Measurements from ENCODE around the gene SETD2. TPM values are rescaled to one million over a fixed set of nuclear protein-coding genes. Genes with fewer than 3 reads are reported as not detected.

The SETD2 gene
- polyA plus RNA-seq, 1 of the 3 experiments (the other 2 are of a cell fraction), result 12.1 TPM

DNA sequence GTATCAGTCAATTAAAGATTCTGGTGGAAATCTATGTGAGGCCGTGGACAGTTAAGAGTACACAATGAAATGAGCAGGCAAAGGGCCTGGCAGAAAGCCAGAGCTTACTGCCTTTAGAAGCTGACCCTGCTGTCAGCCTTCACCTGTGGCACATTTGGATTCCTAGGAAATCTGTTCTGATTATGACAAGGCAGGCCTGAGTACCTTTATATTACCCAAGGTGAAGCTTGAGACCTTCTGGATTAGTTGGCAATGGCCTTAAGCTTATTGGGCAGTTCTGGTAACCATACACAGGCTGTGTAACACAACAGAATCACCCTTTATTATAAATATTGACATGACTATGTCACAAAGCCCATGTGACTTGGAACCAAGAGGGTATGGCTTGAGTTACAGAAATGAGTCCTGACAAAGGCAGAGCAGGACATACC is 141.3 kb downstream of the SETD2 start (continued):
- TF ChIP-seq PBX3 (IDR thresholded peaks at IDR 0.05) (no peak), POLR2AphosphoS5 (IDR thresholded peaks at IDR 0.05; ENCODE audit: low read depth, low read length) (no peak), NFIC (IDR thresholded peaks at IDR 0.05; ENCODE audit: borderline replicate concordance) (no peak)

DNA sequence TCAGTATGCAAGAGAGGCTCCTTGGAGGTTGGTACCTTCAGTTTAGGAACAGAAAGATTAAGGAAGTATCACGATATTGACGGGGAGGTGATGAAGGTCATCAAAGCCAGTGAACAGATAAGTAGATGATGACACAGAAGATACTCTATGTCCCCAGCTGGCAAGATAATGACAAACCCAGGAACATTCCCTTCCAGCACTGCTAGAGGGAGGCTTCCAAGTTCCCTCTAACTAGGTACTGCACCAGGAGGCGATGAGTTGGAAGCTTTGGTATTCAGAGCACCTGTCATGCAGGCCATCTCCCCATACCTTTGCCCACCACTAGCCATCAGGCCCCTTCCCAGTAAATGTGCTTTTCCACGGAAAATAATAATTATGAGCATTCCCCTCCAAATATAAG is 143.6 kb downstream of the SETD2 start:
- Histone ChIP-seq H3K9ac (no peak overlapping the region), H4K20me1 (ENCODE audit: insufficient read depth) (peaks cover 21% of the 10 kb centered on the region), H3K79me2 (ENCODE audit: insufficient read depth) (peaks cover 56% of the 10 kb centered on the region), H3K27ac (ENCODE audit: low read depth in 2 of 2, low read length in 1 of 2) (no peak overlapping the region), H2AFZ (ENCODE audit: low read depth) (no peak overlapping the region), H3K4me2 (no peak overlapping the region), H3K4me1 (ENCODE audit: control insufficient read depth in 1 of 2, insufficient read depth in 2 of 2, low read depth in 1 of 2, low read length in 1 of 2) (peaks cover 0 to 15% of the 10 kb centered on the region in 2 experiments; a peak in 2 of 4 replicates), H3F3A (replicated peaks; ENCODE audit: insufficient read depth) (peaks cover 24% of the 10 kb centered on the region), H3K9me3 (no peaks in the 10 kb centered on the region), H3K36me3 (replicated peaks in 1 of 2; ENCODE audit: control insufficient read depth in 1 of 2, insufficient read depth in 2 of 2, low read length in 1 of 2) (peaks cover 12 to 42% of the 10 kb centered on the region in 2 experiments), H3K9me2 (no peaks in the 10 kb centered on the region), H3K4me3 (ENCODE audit: low read depth in 2 of 2, low read length in 1 of 2) (no peak overlapping the region), H3K27me3 (ENCODE audit: insufficient read depth) (no peaks in the 10 kb centered on the region)
- 97% methylated on average over 4 of the region's 4 CpGs for WGBS (ENCODE audit: low lambda C conversion rate)
- no peak for DNase-seq
- ChIA-PET CTCF (interaction anchor here (0.9 to 1.9 kb wide), 2 partner anchors 111 to 230 kb away, joined by 3 to 7 read pairs; no protein-coding TSS in a partner anchor), POLR2A (no interaction called here)
- TF ChIP-seq ELF1 (IDR thresholded peaks at IDR 0.05) (no peak), TEAD4 (IDR thresholded peaks at IDR 0.05; ENCODE audit: borderline replicate concordance, insufficient read depth) (no peak), EZH2phosphoT487 (IDR thresholded peaks at IDR 0.05; ENCODE audit: borderline replicate concordance, low read depth) (no peak), JUND (IDR thresholded peaks at IDR 0.05) (no peak), RFX5 (IDR thresholded peaks at IDR 0.05; ENCODE audit: low read length) (no peak), FOXJ3 (CRISPR knock-in tag; IDR thresholded peaks at IDR 0.05) (no peak), NRF1 (IDR thresholded peaks at IDR 0.05; ENCODE audit: low read depth, low read length) (no peak), SIN3A (IDR thresholded peaks at IDR 0.05; ENCODE audit: borderline replicate concordance, low read depth, low read length) (no peak), FOSL2 (IDR thresholded peaks at IDR 0.05; ENCODE audit: borderline replicate concordance, low read depth) (no peak), RAD21 (IDR thresholded peaks at IDR 0.05; ENCODE audit: low read length) (no peak), CTCF (IDR thresholded peaks at IDR 0.05) (no peak), RCOR1 (IDR thresholded peaks at IDR 0.05; ENCODE audit: low read length) (no peak)
- TF ChIP-seq, protein P1, sequence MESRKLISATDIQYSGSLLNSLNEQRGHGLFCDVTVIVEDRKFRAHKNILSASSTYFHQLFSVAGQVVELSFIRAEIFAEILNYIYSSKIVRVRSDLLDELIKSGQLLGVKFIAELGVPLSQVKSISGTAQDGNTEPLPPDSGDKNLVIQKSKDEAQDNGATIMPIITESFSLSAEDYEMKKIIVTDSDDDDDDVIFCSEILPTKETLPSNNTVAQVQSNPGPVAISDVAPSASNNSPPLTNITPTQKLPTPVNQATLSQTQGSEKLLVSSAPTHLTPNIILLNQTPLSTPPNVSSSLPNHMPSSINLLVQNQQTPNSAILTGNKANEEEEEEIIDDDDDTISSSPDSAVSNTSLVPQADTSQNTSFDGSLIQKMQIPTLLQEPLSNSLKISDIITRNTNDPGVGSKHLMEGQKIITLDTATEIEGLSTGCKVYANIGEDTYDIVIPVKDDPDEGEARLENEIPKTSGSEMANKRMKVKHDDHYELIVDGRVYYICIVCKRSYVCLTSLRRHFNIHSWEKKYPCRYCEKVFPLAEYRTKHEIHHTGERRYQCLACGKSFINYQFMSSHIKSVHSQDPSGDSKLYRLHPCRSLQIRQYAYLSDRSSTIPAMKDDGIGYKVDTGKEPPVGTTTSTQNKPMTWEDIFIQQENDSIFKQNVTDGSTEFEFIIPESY (IDR thresholded peaks at IDR 0.05; ENCODE audit: borderline replicate concordance, low read depth), result no peak
- TF ChIP-seq, protein P2, sequence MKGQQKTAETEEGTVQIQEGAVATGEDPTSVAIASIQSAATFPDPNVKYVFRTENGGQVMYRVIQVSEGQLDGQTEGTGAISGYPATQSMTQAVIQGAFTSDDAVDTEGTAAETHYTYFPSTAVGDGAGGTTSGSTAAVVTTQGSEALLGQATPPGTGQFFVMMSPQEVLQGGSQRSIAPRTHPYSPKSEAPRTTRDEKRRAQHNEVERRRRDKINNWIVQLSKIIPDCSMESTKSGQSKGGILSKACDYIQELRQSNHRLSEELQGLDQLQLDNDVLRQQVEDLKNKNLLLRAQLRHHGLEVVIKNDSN (IDR thresholded peaks at IDR 0.05; ENCODE audit: borderline replicate concordance, low read depth), result no peak
